CD4-positive, CD25-positive, alpha-beta regulatory T cell (primary cell): ENCODE measurements around the gene TPM2. TPM values are rescaled to one million over a fixed set of nuclear protein-coding genes. Genes with fewer than 3 reads are reported as not detected.
A peak's percentile ranks its signal among the peaks of the same experiment; 100 is the strongest.

Experiments used
- ATAC-seq, 2 donors: fragments of 150-1000 bp; cut with Tn5 transposase; one replicate each; pipeline ENCODE4 v1.10.0; 2021; ENCODE audit warnings: low read depth in 2 of 2, moderate number of reproducible peaks in 2 of 2, moderate library complexity in 1 of 2
- DNase-seq, 3 donors: peaks; one replicate each; pipeline versions ENCODE4 v3.0.0 to v3.0.0-alpha.2; 2012 to 2022; ENCODE audit warnings: mixed read lengths in 1 of 3
- H3K27ac ChIP-seq: one replicate; pipeline ENCODE4 v1.7.0; 2013; ENCODE audit warnings: mild to moderate bottlenecking, low read length; ENCODE audit not compliant: insufficient read depth, poor library complexity, severe bottlenecking
- H3K27me3 ChIP-seq: one replicate; pipeline ENCODE4 v1.7.0; 2013; ENCODE audit warnings: low read length; ENCODE audit not compliant: control insufficient read depth, insufficient read depth
- H3K36me3 ChIP-seq: one replicate; pipeline ENCODE4 v1.7.0; 2013; ENCODE audit warnings: mild to moderate bottlenecking, low read length, moderate library complexity; ENCODE audit not compliant: control insufficient read depth, insufficient read depth
- H3K4me1 ChIP-seq: 2 replicates; pipeline ENCODE4 v1.7.0; 2013; ENCODE audit warnings: mild to moderate bottlenecking, low read length; ENCODE audit not compliant: insufficient read depth, control insufficient read depth, poor library complexity, severe bottlenecking
- H3K4me3 ChIP-seq: one replicate; pipeline ENCODE4 v1.7.0; 2013; ENCODE audit warnings: low read depth, mild to moderate bottlenecking, low read length, moderate library complexity
- H3K9me3 ChIP-seq, 2 experiments: 1 replicate in 1 of 2; 2 replicates in 1 of 2; pipeline ENCODE4 v1.7.0; 2013; ENCODE audit warnings: low read length in 2 of 2, mild to moderate bottlenecking in 1 of 2, moderate library complexity in 1 of 2; ENCODE audit not compliant: control insufficient read depth in 2 of 2
- H3K27ac Mint-ChIP-seq, 3 donors: one replicate each; pipeline ENCODE4 v1.8.0; 2020 to 2022; ENCODE audit warnings: mild to moderate bottlenecking in 3 of 3, mixed read lengths in 3 of 3, moderate library complexity in 2 of 3
- H3K27me3 Mint-ChIP-seq: one replicate; pipeline ENCODE4 v1.8.0; 2022; ENCODE audit warnings: mild to moderate bottlenecking, mixed read lengths
- H3K36me3 Mint-ChIP-seq: one replicate; pipeline ENCODE4 v1.8.0; 2020; ENCODE audit warnings: mixed read lengths
- H3K4me1 Mint-ChIP-seq, 4 donors: one replicate each; pipeline ENCODE4 v1.8.0; 2020 to 2022; ENCODE audit warnings: mixed read lengths in 4 of 4, mild to moderate bottlenecking in 1 of 4
- H3K4me3 Mint-ChIP-seq, 4 donors: one replicate each; pipeline ENCODE4 v1.8.0; 2020 to 2022; ENCODE audit warnings: mild to moderate bottlenecking in 4 of 4, mixed read lengths in 4 of 4, moderate library complexity in 3 of 4
- H3K9me3 Mint-ChIP-seq, 7 donors: one replicate each; pipeline ENCODE4 v1.8.0; 2020 to 2022; ENCODE audit warnings: mixed read lengths in 7 of 7, mild to moderate bottlenecking in 3 of 7, moderate library complexity in 2 of 7
- polyA plus RNA-seq, 4 donors: library from polyadenylated mRNA; unstranded; fragments of 300-500 nt; fragmentation: Illumina TruSeq; gene quantifications; one replicate each; pipeline ENCODE4 v1.2.3, GENCODE V29; 2021
- total RNA-seq: library from RNA; stranded (reverse); gene quantifications from one replicate; pipeline ENCODE4 v1.2.3, GENCODE V29; 2022

Gene TPM2
- total and polyA plus RNA-seq, 5 donors from 2014 or later: 38.8 TPM; not detected in 4

- Histone ChIP-seq H3K36me3 (peaks cover 35% of the 10 kb centered on the region), H3K4me1 (peaks cover 52% of the 10 kb centered on the region), H3K4me3 (peak overlapping the region; percentile 90), H3K27me3 (no peaks in the 10 kb centered on the region), H3K27ac (peak overlapping the region; percentile 65), H3K9me3 (no peaks in the 10 kb centered on the region)
- ATAC-seq: no peak
- Mint-ChIP-seq H3K27me3 (no peaks in the 10 kb centered on the region), H3K4me1 (peaks cover 5 to 30% (median 17%) of the 10 kb centered on the region in 4 donors), H3K36me3 (peaks cover 34% of the 10 kb centered on the region), H3K9me3 (no peaks in the 10 kb centered on the region), H3K27ac (no peak overlapping the region), H3K4me3 (peak overlapping the region in 1 of 4 donors; percentile 9)
- no peak for DNase-seq
Measured at GRCh38 chr9:35727676-35728040, 37.9 kb upstream of the TPM2 start.

- Histone ChIP-seq H3K9me3 (no peaks in the 10 kb centered on the region), H3K4me1 (peaks cover 51% of the 10 kb centered on the region), H3K4me3 (no peak overlapping the region), H3K27ac (peak overlapping the region; percentile 65), H3K27me3 (no peaks in the 10 kb centered on the region), H3K36me3 (peaks cover 43% of the 10 kb centered on the region)
- Mint-ChIP-seq H3K4me3 (peak overlapping the region in 3 of 4 donors; percentile 51 to 74 (median 70)), H3K36me3 (peaks cover 38% of the 10 kb centered on the region), H3K4me1 (peaks cover 0 to 32% (median 19%) of the 10 kb centered on the region in 4 donors), H3K27ac (peak overlapping the region in 2 of 3 donors; percentile 40 to 72), H3K9me3 (no peaks in the 10 kb centered on the region), H3K27me3 (no peaks in the 10 kb centered on the region)
- ATAC-seq (peak; percentile 73 to 75), DNase-seq (peak in 2 of 3 donors; percentile 51 to 79)
Measured at GRCh38 chr9:35726931-35727330, 37.2 kb upstream of the TPM2 start.

GRCh38 chr9:35725362-35725761, 35.6 kb upstream of the TPM2 start:
- peaks cover 36% of the 10 kb centered on the region for H3K4me1 ChIP-seq
- ATAC-seq (no peak), DNase-seq (no peak)
- no peaks in the 10 kb centered on the region for H3K27me3 ChIP-seq
- no peak overlapping the region for H3K4me3 ChIP-seq
- no peaks in the 10 kb centered on the region for H3K9me3 ChIP-seq
- H3K36me3 ChIP-seq: peaks cover 58% of the 10 kb centered on the region
- Mint-ChIP-seq H3K36me3 (peaks cover 46% of the 10 kb centered on the region), H3K4me3 (peak overlapping the region in 1 of 4 donors; percentile 16), H3K27ac (no peak overlapping the region), H3K9me3 (no peaks in the 10 kb centered on the region), H3K27me3 (no peaks in the 10 kb centered on the region), H3K4me1 (peaks cover 0 to 25% (median 10%) of the 10 kb centered on the region in 4 donors)
- no peak overlapping the region for H3K27ac ChIP-seq

- no peak overlapping the region for H3K4me3 Mint-ChIP-seq
- DNase-seq (no peak), ATAC-seq (no peak)
- Histone ChIP-seq H3K36me3 (peaks cover 73% of the 10 kb centered on the region), H3K9me3 (no peaks in the 10 kb centered on the region), H3K4me3 (no peak overlapping the region), H3K27ac (no peak overlapping the region), H3K27me3 (no peaks in the 10 kb centered on the region), H3K4me1 (peaks cover 22% of the 10 kb centered on the region)
- peak overlapping the region in 2 of 3 donors; percentile 20 to 38 for H3K27ac Mint-ChIP-seq
- peaks cover 54% of the 10 kb centered on the region for H3K36me3 Mint-ChIP-seq
- no peaks in the 10 kb centered on the region for H3K27me3 Mint-ChIP-seq
- H3K9me3 Mint-ChIP-seq: no peaks in the 10 kb centered on the region
- peaks cover 0 to 25% (median 9%) of the 10 kb centered on the region in 4 donors for H3K4me1 Mint-ChIP-seq
Measured at GRCh38 chr9:35723908-35724307, 34.2 kb upstream of the TPM2 start.

GRCh38 chr9:35723426-35723825, 33.7 kb upstream of the TPM2 start:
- DNase-seq: no peak
- H3K9me3 ChIP-seq: no peaks in the 10 kb centered on the region
- peaks cover 56% of the 10 kb centered on the region for H3K36me3 Mint-ChIP-seq
- H3K4me3 Mint-ChIP-seq: no peak overlapping the region
- H3K4me3 ChIP-seq: no peak overlapping the region
- H3K9me3 Mint-ChIP-seq: no peaks in the 10 kb centered on the region
- no peak overlapping the region for H3K27ac ChIP-seq
- peaks cover 17% of the 10 kb centered on the region for H3K4me1 ChIP-seq
- peaks cover 0 to 25% (median 9%) of the 10 kb centered on the region in 4 donors for H3K4me1 Mint-ChIP-seq
- H3K27ac Mint-ChIP-seq: peak overlapping the region in 1 of 3 donors; percentile 20
- ATAC-seq: no peak
- H3K27me3 ChIP-seq: no peaks in the 10 kb centered on the region
- H3K27me3 Mint-ChIP-seq: no peaks in the 10 kb centered on the region
- H3K36me3 ChIP-seq: peaks cover 78% of the 10 kb centered on the region

GRCh38 chr9:35719546-35719945, 29.8 kb upstream of the TPM2 start:
- Histone ChIP-seq H3K27ac (no peak overlapping the region), H3K4me1 (no peaks in the 10 kb centered on the region), H3K36me3 (peaks cover 98% of the 10 kb centered on the region), H3K9me3 (no peaks in the 10 kb centered on the region), H3K27me3 (no peaks in the 10 kb centered on the region), H3K4me3 (no peak overlapping the region)
- Mint-ChIP-seq H3K27ac (peak overlapping the region in 1 of 3 donors; percentile 33), H3K4me3 (no peak overlapping the region), H3K36me3 (peaks cover 60% of the 10 kb centered on the region), H3K9me3 (no peaks in the 10 kb centered on the region), H3K4me1 (peaks cover 0 to 7% (median 5%) of the 10 kb centered on the region in 4 donors), H3K27me3 (no peaks in the 10 kb centered on the region)
- ATAC-seq (no peak), DNase-seq (no peak)

GRCh38 chr9:35718721-35719511, 29.2 kb upstream of the TPM2 start:
- Mint-ChIP-seq H3K27me3 (no peaks in the 10 kb centered on the region), H3K27ac (no peak overlapping the region), H3K4me3 (no peak overlapping the region), H3K9me3 (no peaks in the 10 kb centered on the region), H3K4me1 (peaks cover 0 to 5% (median 4%) of the 10 kb centered on the region in 4 donors), H3K36me3 (peaks cover 58% of the 10 kb centered on the region)
- no peaks in the 10 kb centered on the region for H3K27me3 ChIP-seq
- H3K9me3 ChIP-seq: no peaks in the 10 kb centered on the region
- H3K27ac ChIP-seq: no peak overlapping the region
- ATAC-seq (peak; percentile 34 to 65), DNase-seq (no peak)
- H3K4me1 ChIP-seq: no peaks in the 10 kb centered on the region
- H3K36me3 ChIP-seq: peaks cover 98% of the 10 kb centered on the region
- H3K4me3 ChIP-seq: no peak overlapping the region
